Astrocyte (in vitro differentiated cells and primary cell): ENCODE results near the gene ILKAP.

ENCODE experiments used
- CTCF ChIP-seq: IDR thresholded peaks from 2 replicates; pipeline ENCODE4 v1.5.1; 2011; ENCODE audit warnings: low read depth, mild to moderate bottlenecking, inconsistent platforms, low read length, moderate library complexity; ENCODE audit not compliant: insufficient read depth
- EZH2 ChIP-seq: IDR thresholded peaks from 2 replicates; pipeline ENCODE4 v1.6.1; 2012; ENCODE audit warnings: mild to moderate bottlenecking, low read length, inconsistent platforms; ENCODE audit not compliant: insufficient read depth

DNA sequence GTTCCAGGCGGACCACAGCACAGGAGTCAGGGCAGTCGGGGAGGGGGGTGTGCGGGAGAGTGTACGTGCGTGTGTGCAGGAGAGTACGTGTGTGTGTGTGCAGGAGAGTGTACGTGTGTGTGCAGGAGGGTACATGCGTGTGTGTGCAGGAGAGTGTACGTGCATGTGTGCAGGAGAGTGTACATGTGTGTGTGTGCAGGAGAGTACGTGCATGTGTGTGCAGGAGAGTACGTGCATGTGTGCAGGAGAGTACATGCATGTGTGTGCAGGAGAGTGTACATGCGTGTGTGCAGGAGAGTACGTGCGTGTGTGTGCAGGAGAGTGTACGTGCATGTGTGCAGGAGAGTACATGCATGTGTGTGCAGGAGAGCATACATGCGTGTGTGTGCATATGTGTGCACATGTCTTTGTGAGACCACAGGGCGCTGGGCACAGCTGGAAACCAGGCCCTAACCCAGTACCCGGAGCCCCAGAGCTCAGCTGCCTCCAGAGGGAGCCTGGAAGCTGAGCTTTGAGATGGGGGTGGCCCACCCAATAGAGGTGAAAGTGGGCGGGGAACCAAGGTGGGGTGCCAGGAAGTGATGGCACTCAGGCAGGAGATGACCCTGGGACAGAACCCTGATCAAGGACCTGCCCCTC lies 78.9 kb downstream of the ILKAP start:
- TF ChIP-seq CTCF (no peak), EZH2 (no peak)
